GM18951 (cell line): ENCODE data around the gene RSPH9.
"Not testable (repeated sequence)": the region's sequence is repeated elsewhere in the genome, so short reads cannot be mapped to it uniquely, and the experiment has no call there.

Experiments
- POLR2A ChIP-seq: IDR thresholded peaks from 4 replicates; pipeline ENCODE4 v1.6.1; 2011; ENCODE audit warnings: mild to moderate bottlenecking; ENCODE audit not compliant: insufficient read length, insufficient read depth; ENCODE audit errors: extremely low read depth
- in situ Hi-C: fragments of 300-500 bp; cut with MboI; formaldehyde crosslinking; loops from one replicate; pipeline ENCODE4 v1.12.0; 2022; ENCODE audit warnings: low sequenced_read_pairs, mixed read lengths, inconsistent platforms; ENCODE audit not compliant: unreplicated experiment

RSPH9 gene

GRCh38 chr6:43635387-43636307 lies 9.2 kb upstream of the RSPH9 start, which contains the start of gene MAD2L1BP:
TSS of gene MAD2L1BP (plus strand) at chr6:43635840. CDS start at chr6:43635876, 36 bp downstream.
- peak; percentile 95 for TF ChIP-seq POLR2A

GRCh38 chr6:43636308-43636659 lies 8.6 kb upstream of the RSPH9 start:
- no peak for TF ChIP-seq POLR2A
- in situ Hi-C loops: no loop called here

More at GRCh38 chr6:43635387-43636307, 9.2 kb upstream of the RSPH9 start, which contains the start of gene MAD2L1BP:
- in situ Hi-C loops: no loop called here

DNA sequence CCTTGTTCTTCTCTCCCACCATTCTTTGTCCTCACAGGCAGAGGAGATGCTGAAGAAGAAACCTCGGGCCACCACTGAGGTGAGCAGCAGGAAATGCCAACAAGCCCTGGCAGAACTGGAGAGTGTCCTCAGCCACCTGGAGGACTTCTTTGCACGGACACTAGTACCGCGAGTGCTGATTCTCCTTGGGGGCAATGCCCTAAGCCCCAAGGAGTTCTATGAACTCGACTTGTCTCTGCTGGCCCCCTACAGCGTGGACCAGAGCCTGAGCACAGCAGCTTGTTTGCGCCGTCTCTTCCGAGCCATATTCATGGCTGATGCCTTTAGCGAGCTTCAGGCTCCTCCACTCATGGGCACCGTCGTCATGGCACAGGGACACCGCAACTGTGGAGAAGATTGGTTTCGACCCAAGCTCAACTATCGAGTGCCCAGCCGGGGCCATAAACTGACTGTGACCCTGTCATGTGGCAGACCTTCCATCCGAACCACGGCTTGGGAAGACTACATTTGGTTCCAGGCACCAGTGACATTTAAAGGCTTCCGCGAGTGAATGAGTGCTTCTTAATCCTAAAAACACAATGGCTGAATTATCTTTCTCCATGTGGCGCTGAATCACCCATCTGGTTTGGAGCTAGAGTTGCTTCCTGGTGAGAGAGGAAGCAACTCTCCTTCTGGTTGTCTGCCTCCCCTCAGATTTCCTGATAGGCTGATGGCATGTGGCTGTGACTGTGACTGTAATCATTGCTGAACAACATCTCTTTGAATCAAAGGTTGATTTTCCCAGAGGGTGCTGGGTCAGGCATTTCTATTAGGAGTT lies 4.6 kb upstream of the RSPH9 start:
- no peak for TF ChIP-seq POLR2A
- in situ Hi-C loops: no loop called here

GRCh38 chr6:43645613-43645964 lies 753 bp downstream of the RSPH9 start:
- in situ Hi-C loops: no loop called here
- TF ChIP-seq POLR2A: no peak

DNA sequence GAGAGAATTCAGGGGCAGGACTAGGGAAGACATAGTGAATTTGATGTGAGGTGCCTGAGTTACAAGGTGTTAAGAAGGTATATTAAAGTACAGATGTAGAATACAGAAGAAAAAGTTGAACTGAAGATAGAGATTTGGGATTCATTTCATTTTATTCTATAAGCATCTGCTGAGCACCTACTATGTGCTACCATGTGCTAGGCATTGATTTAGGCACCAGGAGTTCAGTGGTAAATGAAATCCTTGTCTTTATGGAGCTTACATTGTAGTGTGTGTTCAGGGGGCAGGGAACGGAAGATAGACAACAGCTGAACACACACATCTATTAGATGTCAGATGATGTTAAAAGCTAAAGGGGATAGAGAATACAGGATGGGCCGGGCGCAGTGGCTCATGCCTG lies 2.8 kb downstream of the RSPH9 start:
- TF ChIP-seq POLR2A: no peak
- in situ Hi-C loops: no loop called here

GRCh38 chr6:43648248-43648647 lies 3.4 kb downstream of the RSPH9 start:
- no peak for TF ChIP-seq POLR2A
- in situ Hi-C loops: no loop called here

DNA sequence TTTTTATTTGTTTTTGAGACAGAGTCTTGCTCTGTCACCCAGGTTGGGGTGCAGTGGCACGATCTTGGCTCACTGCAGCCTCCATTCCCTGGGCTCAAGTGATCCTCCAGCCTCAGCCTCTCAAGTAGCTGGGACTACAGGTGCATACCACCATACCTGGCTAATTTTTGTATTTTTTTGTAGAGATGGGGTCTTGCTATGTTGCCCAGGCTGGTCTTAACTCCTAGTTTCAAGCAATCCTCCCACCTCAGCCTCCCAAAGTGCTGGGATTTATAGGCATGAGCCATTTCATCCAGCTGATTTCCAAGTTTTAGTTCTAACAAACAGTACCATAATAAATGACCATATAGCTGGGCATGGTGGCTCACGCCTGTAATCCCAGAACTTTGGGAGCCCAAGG lies 8.0 kb downstream of the RSPH9 start:
- in situ Hi-C loops: not testable (repeated sequence)

GRCh38 chr6:43657221-43657802 lies 12.5 kb downstream of the RSPH9 start:
- in situ Hi-C loops: no loop called here
- TF ChIP-seq POLR2A: no peak

GRCh38 chr6:43658161-43658560 lies 13.3 kb downstream of the RSPH9 start:
- in situ Hi-C loops: no loop called here
- TF ChIP-seq POLR2A: no peak

DNA sequence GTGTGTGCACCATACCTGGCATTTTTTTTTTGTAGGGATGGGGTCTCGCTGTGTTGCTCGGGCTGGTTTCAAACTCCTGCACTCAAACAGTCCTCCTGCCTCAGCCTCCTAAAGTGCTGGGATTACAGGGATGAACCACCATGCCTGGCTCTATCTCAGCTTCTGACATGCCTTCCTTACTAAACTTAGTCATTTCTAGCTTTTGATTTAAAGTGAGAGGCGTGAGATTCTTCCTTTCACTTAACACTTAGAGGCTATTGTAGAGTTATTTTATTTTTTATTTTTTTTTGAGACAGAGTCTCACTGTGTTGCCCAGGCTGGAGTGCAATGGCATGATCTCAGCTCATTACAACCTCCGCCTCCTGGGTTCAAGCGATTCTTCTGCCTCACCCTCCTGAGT lies 18.1 kb downstream of the RSPH9 start:
- in situ Hi-C loops: not testable (repeated sequence)

DNA sequence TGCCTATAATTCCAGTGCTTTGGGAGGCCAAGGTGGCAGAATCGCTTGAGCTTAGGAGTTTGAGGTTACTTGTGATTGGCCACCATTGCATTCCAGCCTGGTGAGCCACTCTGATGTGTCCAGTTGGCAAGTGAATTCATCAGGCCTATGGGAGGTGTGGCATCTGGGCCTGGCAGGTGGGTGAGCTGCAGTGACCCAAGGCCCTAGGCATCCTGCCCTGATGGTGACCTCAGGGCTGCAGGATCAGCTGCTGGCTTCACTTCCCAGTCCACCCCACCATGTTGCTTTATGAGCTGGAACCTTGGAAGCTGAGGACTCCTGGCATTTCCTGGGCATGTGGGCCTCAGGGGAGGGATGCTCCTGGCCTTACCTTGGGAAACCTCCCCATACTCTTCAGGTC lies 20.5 kb downstream of the RSPH9 start:
- TF ChIP-seq POLR2A: no peak
- in situ Hi-C loops: no loop called here

GRCh38 chr6:43666196-43666920 lies 21.5 kb downstream of the RSPH9 start:
- in situ Hi-C loops: no loop called here
- TF ChIP-seq POLR2A: no peak
